Small intestine (tissue), 7 donors: ENCODE results near the gene ABCC1. TPM values are rescaled to one million over a fixed set of nuclear protein-coding genes. Genes with fewer than 3 reads are reported as not detected.
"Not testable (repeated sequence)": the region's sequence is repeated elsewhere in the genome, so short reads cannot be mapped to it uniquely, and the experiment has no call there.

Source experiments
- DNase-seq, 2 donors: peaks; one replicate each; pipeline versions ENCODE4 v3.0.0 to v3.0.0-alpha.2; 2013
- FAIRE-seq: peaks from 2 replicates; lab custom pipeline; 2012; peaks lifted over from hg19 to GRCh38; lab: Jason Lieb, UNC
- H3K27ac ChIP-seq, 3 donors: one replicate each; pipeline ENCODE4 v1.5.1; 2013; ENCODE audit warnings: low read length in 2 of 3, mild to moderate bottlenecking in 2 of 3, control low read depth in 1 of 3, inconsistent platforms in 1 of 3, low read depth in 1 of 3, moderate library complexity in 1 of 3
- H3K27me3 ChIP-seq, 3 donors: one replicate each; pipeline ENCODE4 v1.6.1; 2013; ENCODE audit warnings: low read length in 3 of 3, inconsistent platforms in 1 of 3; ENCODE audit not compliant: control insufficient read depth in 3 of 3, insufficient read depth in 3 of 3
- H3K36me3 ChIP-seq, 3 donors: one replicate each; pipeline ENCODE4 v1.6.1; 2013; ENCODE audit warnings: low read length in 3 of 3, inconsistent platforms in 1 of 3, low read depth in 1 of 3, mild to moderate bottlenecking in 1 of 3, moderate library complexity in 1 of 3; ENCODE audit not compliant: control insufficient read depth in 3 of 3, insufficient read depth in 2 of 3
- H3K4me1 ChIP-seq, 3 donors: one replicate each; pipeline ENCODE4 v1.6.1; 2013; ENCODE audit warnings: low read length in 2 of 3, inconsistent platforms in 1 of 3, low read depth in 1 of 3, mild to moderate bottlenecking in 1 of 3, moderate library complexity in 1 of 3; ENCODE audit not compliant: control insufficient read depth in 3 of 3, insufficient read depth in 2 of 3
- H3K4me3 ChIP-seq, 3 donors: one replicate each; pipeline ENCODE4 v1.5.1; 2013; ENCODE audit warnings: low read length in 3 of 3, control low read depth in 1 of 3, inconsistent platforms in 1 of 3, low read depth in 1 of 3, mild to moderate bottlenecking in 1 of 3, moderate library complexity in 1 of 3
- H3K9me3 ChIP-seq, 2 donors: one replicate each; pipeline ENCODE4 v1.6.1; 2013; ENCODE audit warnings: low read depth in 1 of 2, low read length in 1 of 2; ENCODE audit not compliant: control insufficient read depth in 2 of 2, insufficient read depth in 1 of 2
- WGBS, 3 donors: extraction: QIAGEN DNeasy Blood & Tissue Kit; methylation state at CpG; one replicate each; pipeline ENCODE4 v1.1.7; 2013; 5-methylcytosine and 5-hydroxymethylcytosine counted together
- polyA plus RNA-seq, 4 donors: library from polyadenylated mRNA; stranded (reverse) in 3 of 4; unstranded in 1 of 4; fragments of 200-250 nt in 3 of 4; fragments of 120-200 nt in 1 of 4; gene quantifications; one replicate each; pipeline versions ENCODE4 v1.2.1 to v1.2.3, GENCODE V29; 2013
- donor health status: healthy with polysubstance abuse.
- donor health status: control.
- donor health status: control.
- donor health status: Bipolar disorder and iron deficiency.
- donor health status: healthy.

Gene ABCC1
- polyA plus RNA-seq, 4 donors = 0.54 to 12.4 (median 4.1) TPM

DNA sequence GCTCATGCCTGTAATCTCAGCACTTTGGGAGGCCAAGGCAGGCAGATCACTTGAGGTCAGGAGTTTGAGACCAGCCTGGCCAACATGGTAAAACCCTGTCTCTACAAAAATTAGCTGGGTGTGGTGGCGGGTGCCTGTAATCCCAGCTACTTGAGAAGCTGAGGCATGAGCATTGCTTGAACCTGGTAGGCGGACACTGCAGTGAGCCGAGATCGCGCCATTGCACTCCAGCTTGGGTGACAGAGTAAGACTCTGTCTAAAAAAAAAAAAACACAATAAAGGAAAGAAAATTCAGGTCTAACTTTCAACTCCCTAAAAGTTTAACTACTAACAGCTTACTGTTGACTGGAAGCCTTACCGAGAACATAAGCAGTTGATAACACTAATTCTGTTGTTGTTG lies 6.7 kb downstream of the ABCC1 start:
- not testable (repeated sequence) for H3K27ac ChIP-seq, H3K36me3 ChIP-seq, H3K27me3 ChIP-seq, DNase-seq, H3K4me3 ChIP-seq, FAIRE-seq, H3K9me3 ChIP-seq
- H3K4me1 ChIP-seq = peaks cover 0 to 26% (median 0%) of the 10 kb centered on the region in 3 donors
- WGBS, 3 donors = 80 to 93% (median 92%) methylated on average over 6 of the region's 6 CpGs

DNA sequence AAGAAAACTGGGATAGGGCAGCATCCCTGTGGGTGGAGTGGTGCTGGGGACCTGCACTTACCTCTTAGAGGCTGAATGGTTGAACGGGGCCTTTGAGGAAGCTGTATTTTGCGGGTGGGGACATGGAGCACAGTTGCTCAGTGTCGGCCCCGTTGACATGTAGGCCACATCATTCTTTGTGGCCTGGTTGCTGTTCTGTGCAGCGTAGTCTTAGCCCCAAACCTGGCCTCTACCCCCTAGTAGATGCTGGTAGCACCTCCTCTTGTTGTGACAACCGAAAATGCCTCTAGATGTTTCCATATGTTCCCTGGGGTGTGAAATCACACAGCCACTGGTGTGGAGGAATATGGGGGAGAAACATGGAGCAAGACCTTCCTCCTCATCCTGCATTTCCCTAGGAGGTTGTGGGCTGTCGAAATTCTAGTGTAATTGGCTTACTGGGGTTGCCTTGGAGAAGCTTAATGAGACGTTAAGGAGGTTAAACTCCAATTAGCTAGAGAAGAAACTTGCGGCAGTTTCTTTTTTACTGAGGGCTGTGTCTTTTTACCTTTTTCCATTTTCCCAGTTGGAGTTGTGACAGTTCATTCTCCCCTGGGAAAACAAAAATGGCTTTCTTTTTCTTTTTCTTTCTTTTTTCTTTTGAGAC lies 9.4 kb downstream of the ABCC1 start:
- H3K36me3 ChIP-seq = peaks cover 0 to 2% (median 0%) of the 10 kb centered on the region in 3 donors
- WGBS, 3 donors = 63 to 71% (median 70%) methylated on average over 9 of the region's 9 CpGs
- H3K4me1 ChIP-seq = peaks cover 0 to 21% (median 0%) of the 10 kb centered on the region in 3 donors
- no peaks in the 10 kb centered on the region for H3K27me3 ChIP-seq
- H3K9me3 ChIP-seq = peaks cover 0 to 5% of the 10 kb centered on the region in 2 donors
- FAIRE-seq (no peak), DNase-seq (peak in 1 of 2 donors; percentile 24)
- H3K4me3 ChIP-seq = no peak overlapping the region
- H3K27ac ChIP-seq = peak overlapping the region in 1 of 3 donors; percentile 32

DNA sequence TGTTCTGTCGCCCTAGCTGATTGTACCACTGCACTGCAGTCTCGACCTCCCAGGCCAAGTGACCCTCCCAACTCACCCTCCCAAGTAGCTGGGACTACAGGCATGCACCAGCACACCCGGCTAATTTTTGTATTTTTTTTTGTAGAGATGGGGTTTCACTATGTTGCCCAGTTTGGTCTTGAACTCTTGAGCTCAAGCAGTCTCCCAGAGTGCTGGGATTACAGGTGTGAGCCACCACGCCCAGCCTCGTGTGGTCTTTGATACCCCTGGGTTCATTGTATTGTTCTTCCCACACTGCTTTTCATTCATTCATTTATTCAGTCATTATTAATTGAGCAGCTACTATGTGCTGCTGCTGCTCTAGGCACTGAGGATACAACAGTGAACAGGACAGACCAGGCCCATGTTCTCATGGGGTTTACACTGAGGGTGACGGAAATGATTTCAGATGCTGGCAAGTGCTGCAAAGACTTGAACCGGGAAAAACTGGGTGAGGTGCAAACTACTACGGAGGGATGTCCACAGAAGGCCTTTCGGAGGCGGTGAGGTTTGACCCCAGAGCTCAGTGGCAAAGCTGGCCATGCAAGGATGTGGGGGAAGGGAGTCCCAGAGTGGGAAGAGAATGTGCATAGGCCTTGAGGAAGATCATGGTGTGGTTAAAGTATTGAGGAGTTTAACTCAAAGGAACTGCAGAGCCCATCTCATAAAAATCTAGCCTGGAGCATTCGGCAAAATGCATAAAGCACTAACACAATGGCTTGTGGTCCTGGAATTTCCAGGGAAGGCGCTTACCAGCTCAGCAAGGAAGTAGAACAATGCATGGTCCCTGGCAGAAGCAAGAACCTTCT lies 10.9 kb downstream of the ABCC1 start:
- DNase-seq (no peak), FAIRE-seq (no peak)
- H3K36me3 ChIP-seq = peaks cover 0 to 1% (median 0%) of the 10 kb centered on the region in 3 donors
- peaks cover 0 to 5% of the 10 kb centered on the region in 2 donors for H3K9me3 ChIP-seq
- peaks cover 0 to 21% (median 0%) of the 10 kb centered on the region in 3 donors for H3K4me1 ChIP-seq
- WGBS, 3 donors = 75 to 85% (median 82%) methylated on average over 12 of the region's 12 CpGs
- no peaks in the 10 kb centered on the region for H3K27me3 ChIP-seq
- no peak overlapping the region for H3K4me3 ChIP-seq
- peak overlapping the region in 1 of 3 donors; percentile 76 for H3K27ac ChIP-seq

DNA sequence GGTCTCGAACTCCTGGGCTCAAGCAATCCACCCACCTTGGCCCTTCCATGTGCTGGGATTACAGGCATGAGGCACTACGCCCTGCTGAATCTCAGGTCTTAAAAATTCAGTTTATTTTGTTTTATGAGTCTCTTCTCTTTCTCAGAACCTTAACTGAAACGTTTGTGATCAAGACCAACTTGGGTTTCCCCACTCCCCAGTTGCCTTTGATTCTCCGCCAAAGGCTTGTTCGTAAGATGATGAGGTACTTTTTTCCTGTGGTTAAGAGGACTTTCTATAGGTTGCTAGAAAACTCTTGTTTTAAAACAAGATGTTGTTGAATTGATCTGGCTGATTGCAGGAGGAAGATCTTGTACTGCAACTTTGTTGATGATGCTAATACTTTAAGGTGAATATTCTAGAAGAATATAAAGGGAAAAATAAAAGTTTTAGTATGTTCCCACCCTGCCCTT lies 11.7 kb downstream of the ABCC1 start:
- DNase-seq (peak in 1 of 2 donors; percentile 34), FAIRE-seq (no peak)
- no peaks in the 10 kb centered on the region for H3K36me3 ChIP-seq
- H3K27me3 ChIP-seq = no peaks in the 10 kb centered on the region
- peak overlapping the region in 1 of 3 donors; percentile 76 for H3K27ac ChIP-seq
- peaks cover 0 to 5% of the 10 kb centered on the region in 2 donors for H3K9me3 ChIP-seq
- H3K4me3 ChIP-seq = no peak overlapping the region
- peaks cover 0 to 21% (median 0%) of the 10 kb centered on the region in 3 donors for H3K4me1 ChIP-seq
- WGBS, 3 donors = 53 to 67% (median 57%) methylated on average over 5 of the region's 5 CpGs

DNA sequence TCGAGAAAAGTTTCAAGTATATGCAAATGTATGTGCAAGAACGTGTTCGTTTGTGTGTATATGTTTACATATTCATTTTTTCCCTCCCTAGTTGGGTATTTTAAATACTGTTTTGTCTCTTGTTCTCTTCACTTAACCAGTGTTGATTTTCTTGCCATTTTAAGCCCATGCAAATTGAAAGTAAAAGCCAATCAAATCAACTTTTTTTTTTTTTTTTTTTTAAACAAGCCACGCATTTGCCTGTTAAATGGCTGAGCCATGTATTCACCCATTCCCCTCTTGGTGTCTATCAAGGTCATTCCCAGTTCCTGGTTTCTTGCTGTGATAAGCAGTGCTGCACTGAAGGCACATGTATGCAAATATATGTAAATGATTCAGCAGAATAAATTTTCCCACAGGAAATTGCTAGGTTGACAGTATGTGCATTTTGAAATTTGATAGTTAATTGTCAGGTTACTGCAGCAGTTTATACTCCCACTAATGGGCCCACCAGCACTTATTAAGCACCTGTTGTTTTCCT lies 12.2 kb downstream of the ABCC1 start:
- H3K27ac ChIP-seq = peak overlapping the region in 2 of 3 donors; percentile 36 to 88
- no peaks in the 10 kb centered on the region for H3K27me3 ChIP-seq
- peaks cover 0 to 5% of the 10 kb centered on the region in 2 donors for H3K9me3 ChIP-seq
- no peaks in the 10 kb centered on the region for H3K36me3 ChIP-seq
- FAIRE-seq = no peak
- no peak for DNase-seq
- WGBS, 3 donors = 44 to 76% (median 63%) methylated on average over 4 of the region's 4 CpGs
- H3K4me3 ChIP-seq = no peak overlapping the region
- H3K4me1 ChIP-seq = peaks cover 0 to 20% (median 0%) of the 10 kb centered on the region in 3 donors

DNA sequence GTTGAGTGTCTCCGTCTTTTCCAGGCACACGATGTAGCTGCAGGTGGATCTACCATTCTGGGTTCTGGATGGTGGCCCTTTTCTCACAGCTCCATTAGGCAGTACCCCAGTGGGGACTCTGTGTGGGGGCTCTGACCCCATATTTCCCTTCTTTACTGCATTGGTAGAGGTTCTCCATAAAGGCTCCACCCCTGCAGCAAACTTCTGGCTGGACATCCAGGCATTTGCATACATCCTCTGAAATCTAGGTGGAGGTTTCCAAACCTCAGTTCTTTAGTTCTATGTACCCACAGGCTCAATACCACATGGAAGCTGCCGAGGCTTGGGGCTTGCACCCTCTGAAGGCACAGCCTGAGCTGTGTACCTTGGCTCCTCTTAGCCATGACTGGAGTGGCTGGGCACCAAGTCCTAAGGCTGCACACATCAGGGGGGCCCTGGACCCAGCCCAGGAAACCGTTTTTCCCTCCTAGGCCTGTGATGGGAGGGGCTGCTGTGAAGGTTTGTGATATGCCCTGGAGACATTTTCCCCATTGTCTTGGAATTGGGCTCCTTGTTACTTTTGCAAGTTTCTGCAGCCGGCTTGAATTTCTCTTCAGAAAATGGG lies 14.0 kb downstream of the ABCC1 start:
- 80 to 86% (median 84%) methylated on average over 5 of the region's 5 CpGs for WGBS, 3 donors
- no peaks in the 10 kb centered on the region for H3K36me3 ChIP-seq
- H3K27ac ChIP-seq = no peak overlapping the region
- no peak for FAIRE-seq
- H3K27me3 ChIP-seq = no peaks in the 10 kb centered on the region
- no peak overlapping the region for H3K4me3 ChIP-seq
- peaks cover 0 to 19% (median 0%) of the 10 kb centered on the region in 3 donors for H3K4me1 ChIP-seq
- H3K9me3 ChIP-seq = peaks cover 0 to 5% of the 10 kb centered on the region in 2 donors
- no peak for DNase-seq

DNA sequence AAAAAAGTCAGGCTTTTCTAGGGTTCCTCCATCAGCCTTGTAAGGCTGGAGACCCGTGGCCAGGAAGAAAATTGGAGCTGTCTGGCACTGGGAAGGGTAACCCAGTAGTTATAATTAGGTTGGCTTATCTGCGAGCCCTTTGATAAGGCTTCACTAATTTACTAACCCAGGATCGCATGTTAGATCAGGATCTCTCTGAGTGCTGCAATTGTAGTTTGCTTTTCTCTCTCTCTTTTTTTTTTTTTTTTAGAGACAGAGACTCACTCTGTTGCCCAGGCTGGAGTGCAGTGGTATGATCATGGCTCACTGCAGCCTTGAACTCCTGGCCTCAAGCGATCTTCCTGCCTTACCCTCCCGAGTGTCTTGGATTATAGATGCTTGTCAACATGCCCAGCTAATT lies 17.0 kb downstream of the ABCC1 start:
- whole genome bisulfite sequencing, 3 donors = 26 to 54% (median 35%) methylated on average over 5 of the region's 5 CpGs
- peaks cover 0 to 10% of the 10 kb centered on the region in 2 donors for H3K9me3 ChIP-seq
- FAIRE-seq (no peak), DNase-seq (no peak)
- peaks cover 0 to 8% (median 0%) of the 10 kb centered on the region in 3 donors for H3K4me1 ChIP-seq
- H3K36me3 ChIP-seq = peaks cover 0 to 3% (median 2%) of the 10 kb centered on the region in 3 donors
- H3K27ac ChIP-seq = no peak overlapping the region
- H3K27me3 ChIP-seq = no peaks in the 10 kb centered on the region
- H3K4me3 ChIP-seq = no peak overlapping the region
